Measurements from ENCODE around the gene SLC2A4RG.
A peak's percentile ranks its signal among the peaks of the same experiment; 100 is the strongest.
"Not testable (repeated sequence)": the region's sequence is repeated elsewhere in the genome, so short reads cannot be mapped to it uniquely, and the experiment has no call there.

Gene SLC2A4RG

DNA sequence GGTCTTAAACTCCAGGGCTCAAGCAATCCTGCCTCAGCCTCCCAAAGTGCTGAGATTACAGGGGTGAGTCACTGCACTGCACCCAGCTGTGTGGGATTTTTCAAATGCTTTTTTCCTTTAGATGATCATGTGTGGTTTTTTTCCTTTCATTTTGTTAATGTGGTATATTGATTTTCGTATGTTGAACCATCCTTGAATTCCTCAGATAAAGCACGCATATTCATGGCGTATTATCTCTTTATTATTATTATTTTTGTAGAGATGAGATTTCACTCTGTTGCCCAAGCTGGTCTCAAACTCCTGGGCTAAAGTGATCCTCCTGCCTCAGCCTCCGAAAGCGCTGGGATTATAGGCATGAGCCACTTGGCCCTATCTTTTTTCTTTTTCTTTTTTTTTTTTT lies 24.7 kb upstream of the SLC2A4RG start:
- no peak for DNase-seq

DNA sequence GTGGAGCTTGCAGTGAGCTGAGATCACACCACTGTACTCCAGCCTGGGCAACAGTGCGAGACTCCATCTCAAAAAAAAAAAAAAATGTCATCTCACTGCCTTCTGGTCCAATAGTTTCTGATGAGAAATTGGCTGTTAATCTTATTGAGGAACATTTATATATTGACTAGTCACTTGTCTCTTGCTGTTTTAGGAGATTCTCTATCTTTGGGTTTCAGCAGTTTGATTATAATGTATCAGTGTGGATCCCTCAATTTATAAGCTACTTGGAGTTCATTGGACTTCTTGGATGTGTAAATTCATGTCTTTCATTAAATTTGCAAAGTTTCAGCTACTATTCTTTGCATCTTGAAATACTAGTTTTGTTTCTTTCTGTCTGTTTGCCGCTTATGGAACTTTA lies 20.6 kb upstream of the SLC2A4RG start:
- no peak for DNase-seq

DNA sequence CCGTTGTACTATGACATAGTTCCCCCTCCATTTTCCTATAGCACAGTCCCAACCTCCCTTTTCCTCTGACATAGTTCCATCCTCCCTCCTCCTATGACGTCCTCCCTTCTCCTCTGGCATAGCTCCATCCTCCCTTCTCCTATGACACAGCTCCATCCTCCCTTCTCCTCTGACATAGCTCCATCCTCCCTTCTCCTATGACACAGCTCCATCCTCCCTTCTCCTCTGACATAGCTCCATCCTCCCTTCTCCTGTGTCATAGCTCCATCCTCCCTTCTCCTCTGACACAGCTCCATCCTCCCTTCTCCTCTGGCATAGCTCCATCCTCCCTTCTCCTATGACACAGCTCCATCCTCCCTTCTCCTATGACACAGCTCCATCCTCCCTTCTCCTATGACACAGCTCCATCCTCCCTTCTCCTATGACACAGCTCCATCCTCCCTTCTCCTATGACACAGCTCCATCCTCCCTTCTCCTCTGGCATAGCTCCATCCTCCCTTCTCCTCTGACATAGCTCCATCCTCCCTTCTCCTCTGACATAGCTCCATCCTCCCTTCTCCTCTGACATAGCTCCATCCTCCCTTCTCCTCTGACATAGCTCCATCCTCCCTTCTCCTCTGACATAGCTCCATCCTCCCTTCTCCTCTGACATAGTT lies 16.5 kb upstream of the SLC2A4RG start:
- not testable (repeated sequence) for DNase-seq

DNA sequence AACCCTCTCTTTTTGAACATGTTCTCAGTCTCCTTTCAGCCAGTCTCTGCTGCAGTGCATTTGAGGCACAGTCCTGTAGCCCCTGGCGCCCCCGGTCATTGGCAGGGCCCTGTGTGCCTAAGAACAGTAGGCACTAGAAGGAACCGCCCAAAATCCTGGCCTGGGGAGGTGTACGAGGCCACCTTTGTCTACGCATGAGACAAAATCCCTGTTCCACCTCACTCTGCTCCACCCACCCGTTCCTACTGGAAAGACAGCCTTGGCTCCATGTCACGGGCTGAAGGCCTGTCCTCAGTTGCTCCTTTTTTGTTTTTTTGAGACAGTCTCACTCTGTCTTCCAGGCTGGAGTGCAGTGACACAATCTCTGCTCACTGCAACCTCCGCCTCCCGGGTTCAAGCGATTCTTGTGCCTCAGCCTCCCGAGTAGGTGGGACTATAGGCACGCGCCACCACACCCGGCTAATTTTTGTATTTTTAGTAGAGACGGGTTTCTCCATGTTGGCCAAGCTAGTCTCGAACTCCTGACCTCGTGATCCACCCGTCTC lies 9.3 kb upstream of the SLC2A4RG start:
- not testable (repeated sequence) for DNase-seq

DNA sequence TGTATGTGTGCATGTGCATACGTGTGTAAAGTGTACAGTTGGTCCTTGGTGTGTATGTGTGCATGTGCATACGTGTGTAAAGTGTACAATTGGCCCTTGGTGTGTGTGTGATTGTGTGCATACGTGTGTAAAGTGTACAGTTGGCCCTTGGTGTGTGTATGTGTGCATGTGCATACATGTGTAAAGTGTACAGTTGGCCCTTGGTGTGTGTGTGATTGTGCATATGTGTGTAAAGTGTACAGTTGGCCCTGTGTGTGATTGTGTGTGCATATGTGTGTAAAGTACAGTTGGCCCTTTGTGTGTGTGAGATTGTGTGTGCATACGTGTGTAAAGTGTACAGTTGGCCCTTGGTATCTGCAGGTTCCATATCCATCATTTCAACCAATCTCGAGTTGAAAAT lies 8.2 kb upstream of the SLC2A4RG start:
- no peak for DNase-seq

DNA sequence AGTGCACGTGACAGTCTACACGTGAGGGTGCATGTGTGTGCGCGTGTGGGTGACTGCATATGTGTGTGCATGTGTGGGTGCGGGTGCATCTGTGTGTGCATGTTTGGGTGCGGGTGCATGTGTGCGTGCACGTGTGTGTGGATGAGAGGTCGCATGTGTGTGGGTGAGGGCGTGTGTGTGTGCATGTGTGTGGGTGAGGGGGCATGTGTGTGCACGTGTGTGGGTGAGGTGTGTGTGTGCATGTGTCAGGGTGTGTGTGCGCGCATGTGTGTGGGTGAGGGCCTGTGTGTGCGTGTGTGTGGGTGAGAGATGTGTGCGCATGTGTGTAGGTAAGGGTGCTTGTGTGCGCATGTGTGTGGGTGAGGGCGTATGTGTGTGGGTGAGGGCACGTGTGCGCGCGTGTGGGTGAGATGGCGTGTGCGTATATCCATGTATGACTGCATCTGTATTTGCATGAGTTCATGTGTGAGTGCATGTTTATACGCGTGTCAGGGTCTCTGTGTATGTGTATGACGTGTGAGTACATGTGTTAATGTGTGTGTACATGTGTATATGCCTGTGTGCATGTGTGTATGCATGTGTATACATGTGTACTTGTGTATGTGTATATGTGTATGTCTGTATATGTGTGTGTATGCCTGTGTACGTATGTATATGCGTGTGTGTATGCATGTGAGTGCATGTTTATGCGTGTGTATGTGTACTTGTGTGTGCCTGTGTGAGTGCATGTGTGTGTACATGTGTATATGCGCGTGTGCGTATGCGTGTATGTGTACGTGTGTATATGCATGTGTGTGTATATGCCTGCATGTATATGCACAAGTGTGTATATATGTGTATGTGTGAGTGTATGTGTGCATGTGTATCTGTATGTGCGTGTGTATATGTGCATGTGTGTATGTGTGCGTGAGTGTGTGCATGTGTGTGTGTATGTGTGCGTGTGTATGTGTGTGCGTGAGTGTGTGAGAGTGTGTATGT lies 7.2 kb upstream of the SLC2A4RG start:
- DNase-seq, result no peak

DNA sequence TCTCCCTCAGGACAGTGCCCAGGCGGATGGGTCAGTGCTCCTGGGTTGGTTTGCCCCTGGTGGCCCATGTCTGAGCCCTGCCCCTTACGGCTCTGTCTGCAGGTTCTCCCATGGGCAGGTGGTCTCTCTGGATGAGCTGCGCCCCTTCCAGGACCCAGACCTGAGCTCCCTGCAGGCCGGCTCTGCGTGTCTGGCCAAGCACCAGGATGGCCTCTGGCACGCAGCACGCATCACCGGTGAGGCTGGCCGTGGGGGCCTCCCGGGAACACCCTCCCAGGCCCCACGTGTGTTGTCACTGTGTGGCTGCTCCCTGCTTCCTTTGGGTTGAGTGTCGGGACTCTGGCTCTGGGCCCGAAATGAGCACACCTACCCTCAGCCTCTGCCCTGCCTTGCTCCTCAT lies 6.5 kb upstream of the SLC2A4RG start:
- DNase-seq, result no peak

DNA sequence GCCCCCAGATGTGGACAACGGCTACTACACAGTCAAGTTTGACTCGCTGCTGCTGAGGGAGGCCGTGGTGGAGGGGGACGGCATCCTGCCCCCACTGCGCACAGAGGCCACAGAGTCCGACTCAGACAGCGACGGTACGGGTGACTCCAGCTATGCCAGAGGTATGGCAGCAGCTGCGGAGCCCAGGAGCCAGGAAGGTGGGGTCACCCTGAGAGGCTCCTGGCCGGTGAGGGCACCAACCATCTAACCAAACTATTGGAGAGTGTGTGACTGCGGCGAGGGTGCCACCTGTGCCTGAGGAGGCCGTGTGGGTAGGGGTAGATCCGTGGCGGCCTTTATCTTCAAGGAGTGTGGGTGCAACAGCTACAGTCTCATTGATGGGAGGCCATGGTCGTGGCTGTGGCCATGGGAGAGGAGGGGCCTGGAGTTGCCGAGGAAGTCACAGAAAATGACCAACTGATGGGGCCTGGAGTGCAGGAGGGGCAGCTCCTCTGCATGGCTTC lies 5.9 kb upstream of the SLC2A4RG start:
- DNase-seq, result no peak

DNA sequence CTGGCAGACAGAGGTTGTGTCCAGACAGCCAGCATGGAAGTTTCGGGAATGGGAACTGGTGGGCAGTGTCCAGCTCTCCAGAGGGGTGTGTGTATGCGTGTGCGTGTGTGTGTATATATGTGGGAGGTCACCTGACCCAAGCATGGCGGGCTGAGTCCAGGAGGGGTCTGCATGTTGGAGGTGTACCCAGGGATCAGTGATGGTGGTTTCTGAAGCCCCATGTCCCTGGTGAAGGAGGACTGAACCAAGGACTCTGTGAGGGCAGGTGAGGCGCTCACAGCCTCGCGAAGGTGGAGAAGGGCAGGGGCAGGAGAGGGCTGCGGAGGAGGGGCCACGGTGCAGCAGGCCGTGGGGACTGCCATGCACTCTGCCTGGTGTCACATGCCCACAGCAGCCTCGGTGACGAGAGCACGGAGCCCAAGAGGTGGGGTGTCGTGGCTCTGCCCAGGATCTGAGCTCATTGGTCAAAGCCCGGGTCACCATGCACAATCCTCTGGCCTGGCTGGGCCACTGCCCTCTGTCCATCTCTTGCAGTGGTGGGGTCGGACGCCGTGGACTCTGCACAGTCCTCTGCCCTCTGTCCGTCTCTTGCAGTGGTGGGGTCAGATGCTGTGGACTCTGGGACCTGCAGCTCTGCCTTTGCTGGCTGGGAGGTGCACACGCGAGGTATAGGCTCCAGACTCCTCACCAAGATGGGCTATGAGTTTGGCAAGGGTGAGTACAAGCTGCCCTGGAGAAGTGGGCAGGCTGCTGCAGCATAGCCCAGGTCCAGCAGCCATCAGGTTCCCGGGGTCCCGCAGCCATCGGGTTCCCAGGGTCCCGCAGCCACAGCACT lies 5.2 kb upstream of the SLC2A4RG start:
- no peak for DNase-seq

DNA sequence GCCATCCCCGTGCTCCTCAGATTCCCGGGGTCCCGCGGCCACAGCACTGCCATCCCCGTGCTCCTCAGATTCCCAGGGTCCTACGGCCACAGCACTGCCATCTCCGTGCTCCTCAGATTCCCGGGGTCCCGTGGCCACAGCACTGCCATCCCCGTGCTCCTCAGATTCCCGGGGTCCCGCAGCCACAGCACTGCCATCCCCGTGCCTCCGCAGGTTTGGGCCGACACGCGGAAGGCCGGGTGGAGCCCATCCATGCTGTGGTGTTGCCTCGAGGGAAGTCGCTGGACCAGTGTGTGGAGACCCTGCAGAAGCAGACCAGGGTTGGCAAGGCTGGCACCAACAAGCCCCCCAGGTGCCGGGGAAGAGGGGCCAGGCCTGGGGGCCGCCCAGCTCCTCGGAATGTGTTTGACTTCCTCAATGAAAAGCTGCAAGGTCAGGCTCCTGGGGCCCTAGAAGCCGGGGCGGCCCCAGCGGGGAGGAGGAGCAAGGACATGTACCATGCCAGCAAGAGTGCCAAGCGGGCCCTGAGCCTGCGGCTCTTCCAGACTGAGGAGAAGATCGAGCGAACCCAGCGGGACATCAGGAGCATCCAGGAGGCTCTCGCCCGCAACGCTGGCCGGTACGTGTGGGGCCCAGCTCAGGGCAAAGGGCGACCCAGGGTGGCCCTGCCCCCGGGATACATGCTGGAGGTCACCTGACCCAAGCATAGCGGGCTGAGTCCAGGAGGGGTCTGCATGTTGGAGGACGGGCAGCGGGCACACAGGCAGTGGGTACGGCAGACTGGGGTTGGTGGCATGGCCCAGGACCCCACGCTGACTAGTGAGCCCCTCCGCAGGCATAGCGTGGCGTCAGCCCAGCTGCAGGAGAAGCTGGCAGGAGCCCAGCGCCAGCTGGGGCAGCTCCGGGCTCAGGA lies 4.4 kb upstream of the SLC2A4RG start:
- DNase-seq, result no peak

DNA sequence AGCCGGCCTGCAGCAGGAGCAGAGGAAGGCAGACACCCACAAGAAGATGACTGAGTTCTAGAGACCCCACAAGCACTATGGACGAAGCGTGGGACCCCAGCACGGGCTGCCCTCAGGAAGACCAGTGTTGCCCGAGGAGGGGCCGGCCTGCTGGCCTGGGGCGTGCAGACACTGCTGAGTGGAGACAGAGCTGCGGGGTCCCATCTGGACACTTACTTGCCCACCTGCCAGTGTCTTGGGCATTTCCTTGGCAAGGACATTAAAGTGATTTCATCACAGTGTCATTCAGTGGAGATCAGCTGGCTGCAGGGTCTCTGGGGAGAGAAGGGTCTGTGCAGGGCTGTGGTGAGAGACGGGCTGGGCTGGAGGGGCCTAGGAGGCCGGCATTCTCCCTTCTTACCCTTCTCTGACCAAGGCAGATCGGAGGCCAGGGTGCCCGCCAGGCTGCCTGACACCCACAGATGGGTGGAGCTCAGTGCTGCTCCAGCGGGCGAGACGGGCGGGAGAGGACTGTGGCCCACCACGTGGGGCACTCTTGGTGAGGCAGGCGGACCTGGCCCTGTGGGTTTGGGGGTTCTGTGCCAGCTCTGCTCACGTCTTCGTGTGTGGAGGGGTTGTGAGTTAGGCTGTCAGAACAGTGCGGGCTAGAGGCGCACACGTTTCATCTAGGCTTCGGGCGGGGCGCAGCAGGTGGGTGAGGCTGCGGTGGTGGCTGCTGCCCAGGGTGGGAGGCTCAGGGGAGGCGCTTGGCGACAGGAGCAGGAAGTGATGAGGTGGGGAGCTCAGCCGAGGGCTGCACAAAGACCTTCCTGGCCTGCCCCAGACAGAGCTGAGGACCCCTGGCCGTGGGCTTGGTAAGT lies 3.5 kb upstream of the SLC2A4RG start, which contains the start of gene LIME1:
Gene LIME1, plus strand, starts transcription at position 806 of the 860 bp plus-strand sequence. CDS start 886 bp downstream, outside the sequence.
- DNase-seq, result peak in 1 of 2 donors; percentile 18

DNA sequence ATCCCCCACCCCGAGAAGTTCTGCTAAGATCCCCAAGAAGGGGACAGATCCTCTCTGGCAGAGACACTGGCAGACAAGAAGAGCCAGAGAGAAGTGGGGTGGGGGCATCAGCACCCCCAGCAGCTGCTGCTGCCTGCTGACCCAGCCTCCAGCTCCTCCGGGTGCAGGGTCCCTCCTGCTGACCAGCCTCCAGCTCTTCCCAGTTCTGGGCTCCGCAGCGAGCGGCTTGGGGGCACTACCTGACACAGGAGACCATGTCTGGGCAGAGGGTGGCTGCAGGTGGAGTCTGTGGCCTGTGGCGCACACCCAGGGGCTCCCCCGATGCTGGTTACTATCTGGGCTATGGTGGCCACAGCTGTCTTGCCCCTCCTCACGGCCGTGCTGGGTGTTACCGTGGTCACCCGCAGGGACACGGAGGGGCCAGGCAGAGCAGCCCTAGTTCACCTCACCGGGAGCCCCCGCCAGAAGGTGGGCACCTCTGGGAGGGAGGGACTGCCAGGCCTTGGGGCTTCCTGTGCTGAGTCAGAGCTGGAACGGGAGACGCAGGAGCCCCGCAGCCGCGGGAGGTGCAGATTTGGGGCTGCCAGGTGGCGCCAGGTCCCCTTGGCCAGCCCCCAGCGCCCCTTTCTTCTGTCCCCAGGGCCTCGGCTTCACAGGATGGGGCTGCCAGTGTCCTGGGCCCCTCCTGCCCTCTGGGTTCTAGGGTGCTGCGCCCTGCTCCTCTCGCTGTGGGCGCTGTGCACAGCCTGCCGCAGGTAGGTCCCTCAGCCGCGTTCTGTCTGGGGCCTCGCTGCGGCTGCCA lies 2.5 kb upstream of the SLC2A4RG start:
- DNase-seq, result no peak

DNA sequence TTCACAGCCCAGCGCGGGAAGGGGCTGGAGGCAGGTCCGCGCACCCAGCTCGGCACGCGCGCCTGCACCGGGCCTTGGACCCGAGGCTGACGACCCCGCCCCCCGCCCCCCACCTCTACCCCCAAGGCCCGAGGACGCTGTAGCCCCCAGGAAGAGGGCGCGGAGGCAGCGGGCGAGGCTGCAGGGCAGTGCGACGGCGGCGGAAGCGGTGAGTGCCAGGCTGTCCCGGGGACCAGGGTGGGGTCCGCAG lies 2.0 kb upstream of the SLC2A4RG start:
- no peak for DNase-seq

DNA sequence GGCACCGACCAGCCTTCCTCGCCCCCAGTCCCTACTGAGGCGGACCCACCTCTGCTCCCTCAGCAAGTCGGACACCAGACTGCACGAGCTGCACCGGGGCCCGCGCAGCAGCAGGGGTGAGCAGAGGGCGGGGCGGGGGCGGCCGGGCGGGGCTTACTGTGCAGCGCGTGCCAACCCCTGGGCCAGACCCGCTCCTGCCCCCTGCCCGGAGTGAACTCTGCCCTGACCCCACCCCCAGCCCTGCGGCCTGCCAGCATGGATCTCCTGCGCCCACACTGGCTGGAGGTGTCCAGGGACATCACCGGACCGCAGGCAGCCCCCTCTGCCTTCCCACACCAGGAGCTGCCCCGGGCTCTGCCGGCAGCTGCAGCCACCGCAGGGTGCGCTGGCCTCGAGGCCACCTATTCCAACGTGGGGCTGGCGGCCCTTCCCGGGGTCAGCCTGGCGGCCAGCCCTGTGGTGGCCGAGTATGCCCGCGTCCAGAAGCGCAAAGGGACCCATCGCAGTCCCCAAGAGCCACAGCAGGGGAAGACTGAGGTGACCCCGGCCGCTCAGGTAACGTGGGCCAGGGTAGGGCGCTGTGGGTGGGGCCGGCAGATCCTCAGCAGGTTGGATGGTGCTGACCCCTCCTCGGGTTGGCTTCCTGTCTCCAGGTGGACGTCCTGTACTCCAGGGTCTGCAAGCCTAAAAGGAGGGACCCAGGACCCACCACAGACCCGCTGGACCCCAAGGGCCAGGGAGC lies 1.5 kb upstream of the SLC2A4RG start:
- DNase-seq, result peak in 1 of 2 donors; percentile 16

DNA sequence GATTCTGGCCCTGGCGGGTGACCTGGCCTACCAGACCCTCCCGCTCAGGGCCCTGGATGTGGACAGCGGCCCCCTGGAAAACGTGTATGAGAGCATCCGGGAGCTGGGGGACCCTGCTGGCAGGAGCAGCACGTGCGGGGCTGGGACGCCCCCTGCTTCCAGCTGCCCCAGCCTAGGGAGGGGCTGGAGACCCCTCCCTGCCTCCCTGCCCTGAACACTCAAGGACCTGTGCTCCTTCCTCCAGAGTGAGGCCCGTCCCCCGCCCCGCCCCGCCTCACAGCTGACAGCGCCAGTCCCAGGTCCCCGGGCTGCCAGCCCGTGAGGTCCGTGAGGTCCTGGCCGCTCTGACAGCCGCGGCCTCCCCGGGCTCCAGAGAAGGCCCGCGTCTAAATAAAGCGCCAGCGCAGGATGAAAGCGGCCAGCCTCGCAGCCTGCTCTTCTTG lies 868 bp upstream of the SLC2A4RG start:
- peak in 1 of 2 donors; percentile 38 for DNase-seq

DNA sequence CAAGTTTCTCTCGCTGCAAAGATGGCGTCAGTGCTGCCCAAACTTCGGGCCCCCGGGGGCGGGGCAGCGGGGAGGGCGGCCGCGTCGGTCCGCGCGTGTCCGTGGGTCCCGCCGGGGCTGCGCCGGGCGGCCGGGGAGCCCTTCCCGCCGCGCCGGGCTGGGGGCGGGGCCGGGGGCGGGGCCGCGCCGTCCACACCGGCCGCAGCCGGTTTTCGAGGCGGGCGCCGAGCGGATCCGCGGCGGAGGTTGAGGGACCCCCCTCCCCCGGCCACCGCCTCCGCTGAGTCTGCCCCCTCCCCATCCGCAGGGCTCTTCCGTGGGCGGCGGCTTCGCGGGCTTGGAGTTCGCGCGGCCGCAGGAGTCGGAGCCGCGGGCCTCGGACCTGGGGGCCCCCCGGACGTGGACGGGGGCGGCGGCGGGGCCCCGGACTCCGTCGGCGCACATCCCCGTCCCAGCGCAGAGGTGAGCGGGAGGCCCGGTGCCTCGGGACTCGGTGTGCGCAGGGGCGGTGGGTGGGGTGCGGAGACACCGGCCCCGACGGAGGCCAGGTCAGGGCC lies 572 bp downstream of the SLC2A4RG start:
- peak in 1 of 2 donors; percentile 15 for DNase-seq

DNA sequence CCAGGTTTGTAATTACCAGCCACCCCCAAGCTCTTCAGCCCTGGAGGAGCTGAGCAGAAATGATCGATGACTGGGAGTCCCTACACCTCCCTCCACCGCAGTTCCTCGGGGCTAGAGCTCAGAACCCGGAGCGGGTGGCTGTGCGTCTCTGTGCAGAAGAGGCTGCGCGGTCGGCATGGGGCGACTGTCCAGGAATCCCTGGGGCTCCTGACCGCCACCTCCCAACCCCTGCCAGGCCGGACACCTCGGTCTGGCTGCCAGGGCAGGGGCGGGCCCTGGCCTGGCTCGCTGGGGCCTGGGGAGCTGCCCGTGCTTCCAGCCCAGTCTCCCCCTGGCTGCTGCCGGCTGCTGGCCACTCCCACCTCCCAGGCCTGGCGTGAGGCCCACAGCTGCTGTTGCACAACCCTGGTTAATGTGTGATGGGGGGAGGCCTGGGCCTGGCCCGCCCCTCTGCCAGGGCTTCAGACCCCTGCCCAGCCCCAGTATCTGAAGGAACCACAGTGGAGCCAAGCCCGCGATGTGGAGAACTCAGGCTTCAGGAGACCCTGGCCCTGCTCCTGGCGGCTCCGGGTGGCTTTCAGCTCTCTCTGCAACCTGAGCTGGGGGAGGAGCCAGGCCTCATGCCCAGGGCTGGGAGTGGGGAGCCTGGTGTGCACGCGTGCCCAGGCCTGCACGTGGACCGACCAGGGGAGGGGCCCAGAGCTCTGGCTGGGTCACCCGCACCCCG lies 1.2 kb downstream of the SLC2A4RG start:
- peak; percentile 44 to 51 for DNase-seq

DNA sequence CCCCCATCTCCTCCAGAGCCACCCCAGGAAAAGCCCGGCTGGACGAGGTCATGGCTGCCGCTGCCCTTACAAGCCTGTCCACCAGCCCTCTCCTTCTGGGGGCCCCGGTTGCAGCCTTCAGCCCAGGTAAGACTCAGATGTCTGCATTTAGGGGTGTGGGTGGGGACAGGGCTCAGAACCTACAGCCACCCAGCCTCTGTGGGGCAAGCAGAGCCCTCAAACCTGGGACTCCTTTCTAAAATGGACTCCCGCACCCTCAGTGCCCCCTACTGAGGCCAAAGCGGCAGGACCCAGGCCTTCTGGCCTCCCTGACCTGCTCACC lies 1.7 kb downstream of the SLC2A4RG start:
- no peak for DNase-seq
